A673 (cell line): ENCODE data around the gene ANKRD61.
"Not testable (repeated sequence)": the region's sequence is repeated elsewhere in the genome, so short reads cannot be mapped to it uniquely, and the experiment has no call there.

Experiments used
- EZH2 ChIP-seq: fragments of 200-600 bp; sonication (generic); IDR thresholded peaks from 2 replicates; pipeline ENCODE4 v1.6.1; 2017; ENCODE audit warnings: borderline replicate concordance, low read depth, mild to moderate bottlenecking, mixed read lengths, antibody characterized with exemption, low read length; ENCODE audit not compliant: poor library complexity, severe bottlenecking
- TF ChIP-seq, protein P1 (sequence below): fragments of 300-800, 200-600 bp; sonication (generic); conservative IDR thresholded peaks from 2 replicates; pipeline ENCODE4 v1.5.1; 2017; ENCODE audit warnings: low read depth, mild to moderate bottlenecking, antibody characterized with exemption, low read length, moderate library complexity, mixed read lengths

DNA sequence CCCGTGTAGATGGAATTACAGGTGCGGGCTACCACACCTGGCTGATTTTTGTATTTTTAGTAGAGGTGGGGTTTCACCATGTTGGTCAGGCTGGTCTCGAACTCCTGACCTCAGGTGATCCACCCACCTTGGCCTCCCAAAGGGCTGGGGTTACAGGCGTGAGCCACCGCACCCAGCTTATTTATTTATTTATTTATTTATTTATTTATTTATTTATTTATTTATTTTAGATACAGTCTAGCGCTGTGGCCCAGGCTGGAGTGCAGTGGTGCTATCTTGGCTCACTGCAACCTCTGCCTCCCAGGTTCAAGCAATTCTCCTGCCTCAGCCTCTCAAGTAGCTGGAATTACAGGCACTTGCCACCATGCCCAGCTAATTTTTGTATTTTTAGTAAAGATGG lies 51.9 kb downstream of the ANKRD61 start:
- TF ChIP-seq, protein P1, sequence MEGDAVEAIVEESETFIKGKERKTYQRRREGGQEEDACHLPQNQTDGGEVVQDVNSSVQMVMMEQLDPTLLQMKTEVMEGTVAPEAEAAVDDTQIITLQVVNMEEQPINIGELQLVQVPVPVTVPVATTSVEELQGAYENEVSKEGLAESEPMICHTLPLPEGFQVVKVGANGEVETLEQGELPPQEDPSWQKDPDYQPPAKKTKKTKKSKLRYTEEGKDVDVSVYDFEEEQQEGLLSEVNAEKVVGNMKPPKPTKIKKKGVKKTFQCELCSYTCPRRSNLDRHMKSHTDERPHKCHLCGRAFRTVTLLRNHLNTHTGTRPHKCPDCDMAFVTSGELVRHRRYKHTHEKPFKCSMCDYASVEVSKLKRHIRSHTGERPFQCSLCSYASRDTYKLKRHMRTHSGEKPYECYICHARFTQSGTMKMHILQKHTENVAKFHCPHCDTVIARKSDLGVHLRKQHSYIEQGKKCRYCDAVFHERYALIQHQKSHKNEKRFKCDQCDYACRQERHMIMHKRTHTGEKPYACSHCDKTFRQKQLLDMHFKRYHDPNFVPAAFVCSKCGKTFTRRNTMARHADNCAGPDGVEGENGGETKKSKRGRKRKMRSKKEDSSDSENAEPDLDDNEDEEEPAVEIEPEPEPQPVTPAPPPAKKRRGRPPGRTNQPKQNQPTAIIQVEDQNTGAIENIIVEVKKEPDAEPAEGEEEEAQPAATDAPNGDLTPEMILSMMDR = not testable (repeated sequence)
- not testable (repeated sequence) for TF ChIP-seq EZH2
